ENCODE results near the gene CREB5. TPM values are rescaled to one million over a fixed set of nuclear protein-coding genes. Genes with fewer than 3 reads are reported as not detected.
"Not testable (repeated sequence)": the region's sequence is repeated elsewhere in the genome, so short reads cannot be mapped to it uniquely, and the experiment has no call there.

The CREB5 gene
- total and polyA plus RNA-seq, 2 of the 8 experiments (the other 6 are each of a cell fraction or from before 2014, with no cell fraction given), result 2.4 to 2.7 TPM

GRCh38 chr7:28611399-28611897 lies 199.1 kb downstream of the CREB5 start:
- not testable (repeated sequence) for H3K36me3 ChIP-seq (ENCODE audit: control insufficient read depth in 2 of 4, insufficient read depth in 4 of 4, low read length in 3 of 4); H4K5ac ChIP-seq (ENCODE audit: insufficient read length, low read depth, low read length); H2BK12ac ChIP-seq (ENCODE audit: low read depth, low read length); H3K23ac ChIP-seq (ENCODE audit: insufficient read length); H3K9ac ChIP-seq (replicated peaks in 1 of 4; ENCODE audit: extremely low read depth in 1 of 4, low read depth in 3 of 4, low read length in 3 of 4); H3K79me2 ChIP-seq (ENCODE audit: control insufficient read depth in 1 of 2, insufficient read depth in 2 of 2, low read length in 2 of 2); H2BK20ac ChIP-seq (ENCODE audit: low read length); H3K56ac ChIP-seq (replicated peaks; ENCODE audit: insufficient read length, low read depth, low read length); H4K8ac ChIP-seq (ENCODE audit: extremely low read depth, insufficient read depth, low read length); H2BK5ac ChIP-seq (ENCODE audit: low read depth, low read length); H3K79me1 ChIP-seq (ENCODE audit: low read depth, low read length); FAIRE-seq; H4K91ac ChIP-seq (replicated peaks; ENCODE audit: insufficient read length, low read length); H3K4ac ChIP-seq (replicated peaks; ENCODE audit: insufficient read length, low read depth, low read length); H3K4me1 ChIP-seq (replicated peaks in 1 of 4; ENCODE audit: control insufficient read depth in 3 of 4, insufficient read depth in 4 of 4, low read length in 3 of 4); H3K23me2 ChIP-seq (ENCODE audit: low read depth, low read length); H2BK15ac ChIP-seq (ENCODE audit: low read length); DNase-seq (ENCODE audit: low read depth in 1 of 2, low spot score in 2 of 2); H3K18ac ChIP-seq (ENCODE audit: extremely low read depth, low read length); H2AK5ac ChIP-seq (ENCODE audit: low read depth, low read length); H2AFZ ChIP-seq (ENCODE audit: low read length); H3K27ac ChIP-seq (ENCODE audit: low read depth, low read length); H3K9me3 ChIP-seq (ENCODE audit: insufficient read depth in 2 of 2, low read depth in 1 of 2, low read length in 1 of 2); H4K20me1 ChIP-seq (replicated peaks in 1 of 2; ENCODE audit: control insufficient read depth in 1 of 2, insufficient read depth in 2 of 2, low read length in 2 of 2); H3K4me2 ChIP-seq (ENCODE audit: insufficient read depth in 1 of 2, low read depth in 2 of 2, low read length in 2 of 2); H3K4me3 ChIP-seq (ENCODE audit: extremely low read depth in 1 of 4, insufficient read depth in 2 of 4, low read depth in 3 of 4, low read length in 4 of 4); H3K27me3 ChIP-seq (replicated peaks in 1 of 4; ENCODE audit: control insufficient read depth in 3 of 4, extremely low read depth in 1 of 4, insufficient read depth in 3 of 4, low read length in 3 of 4); H2BK120ac ChIP-seq (replicated peaks; ENCODE audit: low read depth, low read length); H3K14ac ChIP-seq (ENCODE audit: insufficient read length)
- WGBS, 2 experiments (ENCODE audit: extremely low coverage in 1 of 2, insufficient coverage in 1 of 2, insufficient read length in 1 of 2, insufficient replicate concordance in 2 of 2, low coverage in 1 of 2, low lambda C conversion rate in 2 of 2, missing lambda C conversion rate in 1 of 2), result 92 to 100% methylated on average over 1 to 4 of the region's 4 CpGs
- POLR2A ChIA-PET (ENCODE audit: partially characterized antibody), result interaction anchor here (1.1 kb wide), 1 partner anchor 23 kb away, joined by 3 read pairs; no protein-coding TSS in a partner anchor
- CTCF ChIA-PET (ENCODE audit: partially characterized antibody), result interaction anchor here (1.0 to 1.7 kb wide), 5 partner anchors 11 to 310 kb away, joined by 3 to 7 read pairs (median 4); no protein-coding TSS in a partner anchor
